ENCODE data around the gene TMX4. TPM values are rescaled to one million over a fixed set of nuclear protein-coding genes. Genes with fewer than 3 reads are reported as not detected.
"Not testable (repeated sequence)": the region's sequence is repeated elsewhere in the genome, so short reads cannot be mapped to it uniquely, and the experiment has no call there.

Gene TMX4
- total RNA-seq, 1 experiment from 2014 or later = 21.2 TPM

DNA sequence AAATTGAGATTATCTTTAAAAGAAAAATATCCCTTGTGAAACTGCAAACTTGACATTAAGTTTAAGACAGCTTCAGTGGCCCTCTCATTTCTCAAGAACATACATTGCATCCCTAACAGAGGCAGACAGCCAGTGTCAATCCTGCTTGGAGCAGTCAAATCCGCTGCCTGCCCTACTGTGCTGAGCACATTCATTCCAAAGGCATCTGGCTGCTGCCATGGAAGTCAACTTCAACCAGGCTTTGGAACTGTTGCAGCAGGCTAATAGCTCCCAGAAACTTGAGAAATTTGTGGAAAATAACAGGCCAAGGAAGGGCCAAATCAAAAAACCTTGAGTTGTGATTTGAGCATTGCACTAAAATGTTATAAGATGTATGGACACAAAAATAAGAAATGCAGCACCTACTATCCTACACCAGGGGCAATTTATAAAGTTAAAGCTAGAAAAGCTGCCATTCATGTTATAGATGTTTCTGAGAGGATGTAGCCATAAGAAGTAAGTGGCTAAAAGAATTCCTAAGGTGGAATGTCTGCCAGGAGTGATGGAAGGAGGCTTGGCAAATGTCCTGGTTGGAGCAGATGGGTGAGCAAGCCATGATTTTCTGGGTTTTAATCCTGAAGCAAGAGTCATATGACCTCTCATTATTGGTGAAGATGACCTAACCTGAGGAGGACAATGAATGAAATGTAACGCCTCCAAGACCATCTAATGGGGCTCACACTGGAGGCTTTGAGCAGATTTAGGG is 47.9 kb downstream of the TMX4 start:
- intact Hi-C loops (cut with micrococcal nuclease; ENCODE audit: unreplicated experiment) = no loop called here
- no peaks in the 10 kb centered on the region for H3K9me3 Mint-ChIP-seq (ENCODE audit: low read depth, unreplicated experiment)
- H3K27ac Mint-ChIP-seq (ENCODE audit: unreplicated experiment) = no peak overlapping the region
- H3K4me1 Mint-ChIP-seq (ENCODE audit: low read depth, unreplicated experiment) = no peaks in the 10 kb centered on the region
- TF ChIP-seq, protein P1, sequence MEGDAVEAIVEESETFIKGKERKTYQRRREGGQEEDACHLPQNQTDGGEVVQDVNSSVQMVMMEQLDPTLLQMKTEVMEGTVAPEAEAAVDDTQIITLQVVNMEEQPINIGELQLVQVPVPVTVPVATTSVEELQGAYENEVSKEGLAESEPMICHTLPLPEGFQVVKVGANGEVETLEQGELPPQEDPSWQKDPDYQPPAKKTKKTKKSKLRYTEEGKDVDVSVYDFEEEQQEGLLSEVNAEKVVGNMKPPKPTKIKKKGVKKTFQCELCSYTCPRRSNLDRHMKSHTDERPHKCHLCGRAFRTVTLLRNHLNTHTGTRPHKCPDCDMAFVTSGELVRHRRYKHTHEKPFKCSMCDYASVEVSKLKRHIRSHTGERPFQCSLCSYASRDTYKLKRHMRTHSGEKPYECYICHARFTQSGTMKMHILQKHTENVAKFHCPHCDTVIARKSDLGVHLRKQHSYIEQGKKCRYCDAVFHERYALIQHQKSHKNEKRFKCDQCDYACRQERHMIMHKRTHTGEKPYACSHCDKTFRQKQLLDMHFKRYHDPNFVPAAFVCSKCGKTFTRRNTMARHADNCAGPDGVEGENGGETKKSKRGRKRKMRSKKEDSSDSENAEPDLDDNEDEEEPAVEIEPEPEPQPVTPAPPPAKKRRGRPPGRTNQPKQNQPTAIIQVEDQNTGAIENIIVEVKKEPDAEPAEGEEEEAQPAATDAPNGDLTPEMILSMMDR (IDR thresholded peaks at IDR 0.05; ENCODE audit: unreplicated experiment) = no peak
- no peak for DNase-seq
- CTCF ChIA-PET = interaction anchor here (0.8 kb wide), 1 partner anchor 9 kb away, joined by 3 read pairs; no protein-coding TSS in a partner anchor
- H3K36me3 Mint-ChIP-seq (ENCODE audit: insufficient read depth, unreplicated experiment) = no peaks in the 10 kb centered on the region
- peaks cover 9% of the 10 kb centered on the region for H3K27me3 Mint-ChIP-seq (ENCODE audit: unreplicated experiment)
- BruUV-seq (replicated peaks) = no TSS peak
- H3K4me3 Mint-ChIP-seq (ENCODE audit: low read depth, unreplicated experiment) = no peak overlapping the region

DNA sequence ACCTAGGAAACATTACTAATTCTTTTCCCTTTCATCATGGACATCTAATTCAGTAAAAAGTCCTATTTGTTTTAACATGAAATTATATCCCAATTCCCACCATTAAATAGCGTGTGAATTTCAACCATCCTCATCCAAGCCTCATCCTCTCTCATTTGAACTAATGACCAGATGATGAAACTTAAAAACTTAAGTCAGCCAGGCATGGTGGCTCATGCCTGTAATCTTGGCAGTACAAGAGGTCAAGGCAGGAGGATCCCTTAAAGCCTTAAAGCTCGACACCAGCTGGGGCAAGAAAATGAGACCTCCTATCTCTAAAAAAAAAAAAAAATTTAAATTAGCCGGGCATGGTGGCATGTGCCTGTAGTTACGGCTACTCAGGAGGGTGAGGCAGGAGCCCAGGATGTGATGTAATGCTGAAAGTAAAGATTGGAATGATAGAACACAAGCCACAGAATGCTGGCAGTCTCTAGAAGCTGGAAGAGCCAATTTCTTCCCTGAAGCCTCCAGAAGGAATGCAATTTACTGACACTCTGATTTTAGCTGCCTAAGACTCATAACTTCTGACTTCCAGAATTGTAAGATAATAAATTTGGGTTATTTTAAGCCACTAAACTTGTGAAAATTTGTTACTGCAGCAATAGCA is 52.2 kb downstream of the TMX4 start:
- Mint-ChIP-seq H3K36me3 (ENCODE audit: insufficient read depth, unreplicated experiment) (no peaks in the 10 kb centered on the region), H3K4me1 (ENCODE audit: low read depth, unreplicated experiment) (no peaks in the 10 kb centered on the region), H3K27me3 (ENCODE audit: unreplicated experiment) (no peaks in the 10 kb centered on the region), H3K27ac (ENCODE audit: unreplicated experiment) (no peak overlapping the region), H3K4me3 (ENCODE audit: low read depth, unreplicated experiment) (no peak overlapping the region), H3K9me3 (ENCODE audit: low read depth, unreplicated experiment) (no peaks in the 10 kb centered on the region)
- no TSS peak for BruUV-seq (replicated peaks)
- DNase-seq = no peak
- CTCF ChIA-PET = no interaction called here
- TF ChIP-seq, protein P1 (IDR thresholded peaks at IDR 0.05; ENCODE audit: unreplicated experiment) = no peak
- intact Hi-C loops (cut with micrococcal nuclease; ENCODE audit: unreplicated experiment) = no loop called here

DNA sequence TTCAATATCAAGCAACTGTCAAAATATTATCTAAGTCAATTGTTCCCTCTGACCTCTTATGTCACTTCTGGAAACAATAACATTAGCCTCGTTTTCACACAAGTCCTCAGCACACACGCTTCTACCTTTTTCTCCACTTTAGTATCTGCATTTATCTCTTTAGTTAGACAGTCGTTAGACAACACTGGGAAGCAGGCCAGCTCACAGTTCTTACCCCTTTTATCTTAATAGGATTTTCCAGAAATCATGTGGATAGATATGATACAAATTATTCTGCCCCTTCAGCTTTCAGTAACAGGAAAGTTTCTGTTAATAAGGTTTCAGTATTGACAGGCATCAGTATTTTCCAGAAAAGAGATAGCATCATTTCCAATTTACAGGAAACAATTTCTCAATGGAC is 53.4 kb downstream of the TMX4 start:
- DNase-seq = no peak
- intact Hi-C loops (cut with micrococcal nuclease; ENCODE audit: unreplicated experiment) = no loop called here
- H3K9me3 Mint-ChIP-seq (ENCODE audit: low read depth, unreplicated experiment) = no peaks in the 10 kb centered on the region
- CTCF ChIA-PET = no interaction called here
- H3K27ac Mint-ChIP-seq (ENCODE audit: unreplicated experiment) = no peak overlapping the region
- no peaks in the 10 kb centered on the region for H3K36me3 Mint-ChIP-seq (ENCODE audit: insufficient read depth, unreplicated experiment)
- H3K4me1 Mint-ChIP-seq (ENCODE audit: low read depth, unreplicated experiment) = no peaks in the 10 kb centered on the region
- H3K4me3 Mint-ChIP-seq (ENCODE audit: low read depth, unreplicated experiment) = no peak overlapping the region
- BruUV-seq (replicated peaks) = no TSS peak
- TF ChIP-seq, protein P1 (IDR thresholded peaks at IDR 0.05; ENCODE audit: unreplicated experiment) = no peak
- no peaks in the 10 kb centered on the region for H3K27me3 Mint-ChIP-seq (ENCODE audit: unreplicated experiment)

DNA sequence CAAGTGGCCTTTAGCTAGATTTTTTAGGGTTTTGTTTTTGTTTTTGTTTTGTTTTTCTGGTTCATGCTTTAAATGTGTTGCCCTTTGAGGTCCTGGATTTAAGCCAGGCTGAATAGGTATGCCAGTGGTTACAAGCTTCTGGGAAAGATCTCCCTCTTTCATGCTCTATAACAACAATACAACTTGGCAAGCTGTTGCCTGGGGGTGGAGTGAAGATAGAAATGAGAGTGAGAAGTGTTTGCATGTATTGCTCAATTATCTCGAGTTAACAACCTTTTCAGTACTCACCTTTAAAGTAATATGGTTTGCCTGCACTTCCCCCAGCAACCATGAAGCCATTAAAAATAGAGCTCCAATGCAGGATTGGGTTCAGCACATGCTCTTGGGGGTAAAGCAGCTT is 60.1 kb downstream of the TMX4 start:
- Mint-ChIP-seq H3K27ac (ENCODE audit: unreplicated experiment) (no peak overlapping the region), H3K4me1 (ENCODE audit: low read depth, unreplicated experiment) (no peaks in the 10 kb centered on the region), H3K27me3 (ENCODE audit: unreplicated experiment) (peaks cover 48% of the 10 kb centered on the region), H3K4me3 (ENCODE audit: low read depth, unreplicated experiment) (no peak overlapping the region), H3K36me3 (ENCODE audit: insufficient read depth, unreplicated experiment) (no peaks in the 10 kb centered on the region), H3K9me3 (ENCODE audit: low read depth, unreplicated experiment) (peaks cover 6% of the 10 kb centered on the region)
- no peak for DNase-seq
- BruUV-seq (replicated peaks) = no TSS peak
- CTCF ChIA-PET = no interaction called here
- intact Hi-C loops (cut with micrococcal nuclease; ENCODE audit: unreplicated experiment) = no loop called here
- TF ChIP-seq, protein P1 (IDR thresholded peaks at IDR 0.05; ENCODE audit: unreplicated experiment) = no peak

DNA sequence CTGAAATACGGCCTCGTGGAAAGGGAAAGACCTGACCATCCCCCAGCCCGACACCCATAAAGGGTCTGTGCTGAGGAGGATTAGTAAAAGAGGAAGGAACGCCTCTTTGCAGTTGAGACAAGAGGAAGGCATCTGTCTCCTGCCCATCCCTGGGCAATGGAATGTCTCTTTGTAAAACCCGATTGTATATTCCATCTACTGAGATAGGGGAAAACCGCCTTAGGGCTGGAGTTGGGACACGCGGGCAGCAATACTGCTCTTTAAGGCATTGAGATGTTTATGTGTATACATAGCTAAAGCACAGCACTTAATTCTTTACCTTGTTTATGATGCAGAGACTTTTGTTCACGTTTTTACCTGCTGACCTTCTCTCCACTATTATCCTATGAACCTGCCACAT is 63.0 kb downstream of the TMX4 start:
- H3K36me3 Mint-ChIP-seq (ENCODE audit: insufficient read depth, unreplicated experiment); H3K4me3 Mint-ChIP-seq (ENCODE audit: low read depth, unreplicated experiment); BruUV-seq (replicated peaks); DNase-seq; H3K27ac Mint-ChIP-seq (ENCODE audit: unreplicated experiment); H3K4me1 Mint-ChIP-seq (ENCODE audit: low read depth, unreplicated experiment); CTCF ChIA-PET; intact Hi-C loops (cut with micrococcal nuclease; ENCODE audit: unreplicated experiment); H3K9me3 Mint-ChIP-seq (ENCODE audit: low read depth, unreplicated experiment): not testable (repeated sequence)
- H3K27me3 Mint-ChIP-seq (ENCODE audit: unreplicated experiment) = peaks cover 54% of the 10 kb centered on the region

Data from Calu3 (cell line).